Measurements from ENCODE around the gene VWF. TPM values are rescaled to one million over a fixed set of nuclear protein-coding genes. Genes with fewer than 3 reads are reported as not detected.

The VWF gene
- total RNA-seq, 1 donor from 2014 or later: 0.21 TPM

DNA sequence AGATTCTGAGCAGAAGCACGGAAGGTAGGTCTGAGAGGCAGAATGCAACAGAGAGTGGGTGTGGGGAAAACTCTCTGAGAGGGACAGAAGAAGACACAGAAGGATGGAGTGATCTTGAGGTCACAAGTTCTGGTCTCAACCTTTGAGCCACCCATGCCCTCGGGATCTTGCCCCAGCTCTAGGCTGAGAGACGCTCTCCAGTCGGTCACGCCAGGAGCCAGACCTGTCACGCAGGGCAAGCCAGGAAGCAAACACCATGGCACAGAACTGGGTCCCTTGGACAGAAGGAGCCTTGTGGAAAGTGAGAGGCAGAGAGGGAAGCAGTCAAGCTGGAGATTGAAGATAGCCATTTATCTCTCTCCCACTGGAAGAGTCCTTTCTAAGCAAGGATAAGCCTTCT, 79.0 kb downstream of the VWF start:
- Mint-ChIP-seq H3K27me3 (ENCODE audit: low read depth) (peaks cover 5% of the 10 kb centered on the region), H3K9me3 (no peaks in the 10 kb centered on the region), H3K27ac (ENCODE audit: unreplicated experiment) (no peak overlapping the region), H3K36me3 (ENCODE audit: low read depth) (no peaks in the 10 kb centered on the region), H3K4me1 (peaks cover 5% of the 10 kb centered on the region), H3K4me3 (no peak overlapping the region)
- DNase-seq (ENCODE audit: low read depth, low spot score): no peak
- TF ChIP-seq, protein P1, sequence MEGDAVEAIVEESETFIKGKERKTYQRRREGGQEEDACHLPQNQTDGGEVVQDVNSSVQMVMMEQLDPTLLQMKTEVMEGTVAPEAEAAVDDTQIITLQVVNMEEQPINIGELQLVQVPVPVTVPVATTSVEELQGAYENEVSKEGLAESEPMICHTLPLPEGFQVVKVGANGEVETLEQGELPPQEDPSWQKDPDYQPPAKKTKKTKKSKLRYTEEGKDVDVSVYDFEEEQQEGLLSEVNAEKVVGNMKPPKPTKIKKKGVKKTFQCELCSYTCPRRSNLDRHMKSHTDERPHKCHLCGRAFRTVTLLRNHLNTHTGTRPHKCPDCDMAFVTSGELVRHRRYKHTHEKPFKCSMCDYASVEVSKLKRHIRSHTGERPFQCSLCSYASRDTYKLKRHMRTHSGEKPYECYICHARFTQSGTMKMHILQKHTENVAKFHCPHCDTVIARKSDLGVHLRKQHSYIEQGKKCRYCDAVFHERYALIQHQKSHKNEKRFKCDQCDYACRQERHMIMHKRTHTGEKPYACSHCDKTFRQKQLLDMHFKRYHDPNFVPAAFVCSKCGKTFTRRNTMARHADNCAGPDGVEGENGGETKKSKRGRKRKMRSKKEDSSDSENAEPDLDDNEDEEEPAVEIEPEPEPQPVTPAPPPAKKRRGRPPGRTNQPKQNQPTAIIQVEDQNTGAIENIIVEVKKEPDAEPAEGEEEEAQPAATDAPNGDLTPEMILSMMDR (conservative IDR thresholded peaks at IDR 0.05): no peak

DNA sequence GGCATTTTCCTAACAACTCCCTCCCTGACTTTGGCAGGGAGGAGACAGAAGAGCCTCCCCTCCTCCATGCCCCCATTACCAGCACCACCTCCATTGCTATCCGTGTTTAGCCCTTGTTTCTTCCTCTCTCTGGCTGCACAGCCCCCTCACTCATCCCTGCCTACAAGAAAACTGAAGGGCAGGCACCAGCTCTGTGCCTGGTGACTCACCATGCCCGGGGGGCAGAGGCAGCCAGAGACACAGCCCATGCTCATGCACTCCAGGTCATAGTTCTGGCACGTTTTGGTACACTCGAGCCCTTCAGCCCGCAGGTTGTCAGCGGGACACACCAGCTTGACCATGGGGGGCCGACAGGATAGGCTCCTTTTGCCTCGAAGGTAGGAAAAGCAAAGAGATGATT, 80.4 kb downstream of the VWF start:
- Mint-ChIP-seq H3K36me3 (ENCODE audit: low read depth) (no peaks in the 10 kb centered on the region), H3K27me3 (ENCODE audit: low read depth) (peaks cover 5% of the 10 kb centered on the region), H3K9me3 (no peaks in the 10 kb centered on the region), H3K4me1 (no peaks in the 10 kb centered on the region), H3K4me3 (no peak overlapping the region), H3K27ac (ENCODE audit: unreplicated experiment) (no peak overlapping the region)
- TF ChIP-seq, protein P1 (conservative IDR thresholded peaks at IDR 0.05): no peak
- no peak for DNase-seq (ENCODE audit: low read depth, low spot score)

DNA sequence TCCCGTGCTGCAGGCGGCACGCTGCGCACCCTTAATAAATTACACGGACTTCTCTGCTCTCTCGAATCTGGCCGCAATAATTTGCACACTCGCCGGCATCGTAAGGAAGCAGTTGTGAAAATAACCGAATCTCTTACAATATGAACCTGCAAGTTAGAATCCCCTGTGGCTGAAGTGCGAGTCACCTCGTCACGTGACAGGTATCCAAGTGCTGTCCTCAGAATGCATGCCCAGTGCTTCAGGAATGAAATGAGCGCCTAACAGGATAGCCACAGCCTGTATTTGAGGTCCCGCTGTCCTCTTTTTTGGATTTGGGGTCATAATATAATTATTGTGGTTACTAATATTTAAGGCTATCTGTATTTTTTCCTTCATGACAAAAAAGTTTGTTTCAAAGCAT, 82.0 kb downstream of the VWF start:
- Mint-ChIP-seq H3K36me3 (ENCODE audit: low read depth) (no peaks in the 10 kb centered on the region), H3K4me1 (peaks cover 4% of the 10 kb centered on the region), H3K27ac (ENCODE audit: unreplicated experiment) (no peak overlapping the region), H3K4me3 (no peak overlapping the region), H3K27me3 (ENCODE audit: low read depth) (peaks cover 5% of the 10 kb centered on the region), H3K9me3 (no peaks in the 10 kb centered on the region)
- DNase-seq (ENCODE audit: low read depth, low spot score): no peak
- TF ChIP-seq, protein P1 (conservative IDR thresholded peaks at IDR 0.05): no peak

DNA sequence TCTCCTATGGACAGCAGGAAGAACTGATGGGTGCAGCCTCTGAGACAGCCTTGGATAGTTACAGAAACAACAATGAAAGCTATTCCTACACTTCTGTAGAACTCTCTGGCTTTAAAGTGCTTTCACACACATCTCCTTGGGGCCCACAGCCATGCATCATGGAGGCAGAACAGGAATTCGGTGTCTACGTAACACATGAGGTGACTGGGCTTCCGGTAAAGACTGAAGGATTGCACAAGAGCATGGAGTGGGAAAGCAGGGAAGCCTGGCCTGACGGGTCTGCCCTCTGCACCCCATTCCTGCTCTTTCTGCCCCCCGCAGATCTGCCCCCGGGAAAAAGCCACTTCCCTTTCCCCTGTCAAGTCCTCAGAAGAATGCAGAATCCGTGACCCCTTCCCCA, 82.6 kb downstream of the VWF start:
- Mint-ChIP-seq H3K27ac (ENCODE audit: unreplicated experiment) (no peak overlapping the region), H3K36me3 (ENCODE audit: low read depth) (no peaks in the 10 kb centered on the region), H3K9me3 (no peaks in the 10 kb centered on the region), H3K27me3 (ENCODE audit: low read depth) (peaks cover 5% of the 10 kb centered on the region), H3K4me1 (peaks cover 4% of the 10 kb centered on the region), H3K4me3 (no peak overlapping the region)
- TF ChIP-seq, protein P1 (conservative IDR thresholded peaks at IDR 0.05): no peak
- DNase-seq (ENCODE audit: low read depth, low spot score): no peak

DNA sequence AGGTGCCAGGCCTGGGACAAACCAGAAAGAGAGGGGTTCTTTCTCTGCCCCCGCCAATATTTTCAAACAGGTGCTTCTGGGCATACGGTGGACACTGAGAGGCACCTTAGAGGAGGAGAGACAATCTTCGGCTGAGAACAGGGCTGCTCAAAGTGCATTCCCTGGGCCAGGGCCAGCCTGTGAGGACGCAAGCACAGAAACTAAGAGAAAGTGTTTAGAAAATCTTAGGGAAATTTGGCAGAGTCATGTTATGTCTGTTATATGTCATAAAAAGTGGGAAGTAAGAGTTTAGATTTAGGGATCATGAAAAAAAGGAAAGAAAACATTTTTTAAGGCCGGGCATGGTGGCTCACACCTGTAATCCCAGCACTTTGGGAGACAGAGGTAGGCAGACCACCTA, 83.7 kb downstream of the VWF start:
- Mint-ChIP-seq H3K27me3 (ENCODE audit: low read depth) (peaks cover 5% of the 10 kb centered on the region), H3K4me1 (peaks cover 4% of the 10 kb centered on the region), H3K27ac (ENCODE audit: unreplicated experiment) (no peak overlapping the region), H3K4me3 (no peak overlapping the region), H3K36me3 (ENCODE audit: low read depth) (no peaks in the 10 kb centered on the region), H3K9me3 (no peaks in the 10 kb centered on the region)
- TF ChIP-seq, protein P1 (conservative IDR thresholded peaks at IDR 0.05): no peak
- DNase-seq (ENCODE audit: low read depth, low spot score): no peak
